ENCODE results near the gene POLQ.

Gene POLQ

GRCh38 chr3:121515313-121515712 is 30.5 kb downstream of the POLQ start:
- no peak for DNase-seq
- ChIA-PET CTCF (interaction anchor here (1.8 kb wide), 1 partner anchor 15 kb away, joined by 6 read pairs; no protein-coding TSS in a partner anchor), POLR2A (no interaction called here)
- 71% methylated on average over 2 of the region's 2 CpGs for WGBS (ENCODE audit: insufficient coverage)
- Histone ChIP-seq H3K36me3 (ENCODE audit: control insufficient read depth in 4 of 4, insufficient read depth in 4 of 4, low read length in 3 of 4) (peaks cover 14 to 55% (median 32%) of the 10 kb centered on the region in 4 experiments), H3K27me3 (replicated peaks in 2 of 5; ENCODE audit: control insufficient read depth in 4 of 5, insufficient read depth in 5 of 5, low read length in 4 of 5) (no peaks in the 10 kb centered on the region), H3K4me3 (ENCODE audit: control insufficient read depth in 1 of 7, extremely low read depth in 1 of 7, insufficient read depth in 4 of 7, low read depth in 2 of 7, low read length in 6 of 7) (no peak overlapping the region), H3K27ac (ENCODE audit: insufficient read depth in 1 of 2, low read depth in 1 of 2, low read length in 2 of 2, poor library complexity in 1 of 2, severe bottlenecking in 2 of 2) (no peak overlapping the region), H3K4me1 (ENCODE audit: control extremely low read depth in 1 of 4, control insufficient read depth in 4 of 4, insufficient read depth in 4 of 4, low read length in 3 of 4) (no peaks in the 10 kb centered on the region), H3K9me3 (ENCODE audit: control extremely low read depth in 1 of 5, control insufficient read depth in 4 of 5, insufficient read depth in 2 of 5, low read depth in 1 of 5, low read length in 4 of 5) (peaks cover 0 to 11% (median 6%) of the 10 kb centered on the region in 5 experiments)

GRCh38 chr3:121514496-121514895 is 31.3 kb downstream of the POLQ start:
- DNase-seq: no peak
- Histone ChIP-seq H3K4me3 (ENCODE audit: control insufficient read depth in 1 of 7, extremely low read depth in 1 of 7, insufficient read depth in 4 of 7, low read depth in 2 of 7, low read length in 6 of 7) (no peak overlapping the region), H3K36me3 (ENCODE audit: control insufficient read depth in 4 of 4, insufficient read depth in 4 of 4, low read length in 3 of 4) (peaks cover 13 to 54% (median 31%) of the 10 kb centered on the region in 4 experiments), H3K27ac (ENCODE audit: insufficient read depth in 1 of 2, low read depth in 1 of 2, low read length in 2 of 2, poor library complexity in 1 of 2, severe bottlenecking in 2 of 2) (no peak overlapping the region), H3K9me3 (ENCODE audit: control extremely low read depth in 1 of 5, control insufficient read depth in 4 of 5, insufficient read depth in 2 of 5, low read depth in 1 of 5, low read length in 4 of 5) (peaks cover 0 to 11% (median 6%) of the 10 kb centered on the region in 5 experiments), H3K27me3 (replicated peaks in 2 of 5; ENCODE audit: control insufficient read depth in 4 of 5, insufficient read depth in 5 of 5, low read length in 4 of 5) (no peaks in the 10 kb centered on the region), H3K4me1 (ENCODE audit: control extremely low read depth in 1 of 4, control insufficient read depth in 4 of 4, insufficient read depth in 4 of 4, low read length in 3 of 4) (no peaks in the 10 kb centered on the region)
- ChIA-PET POLR2A (no interaction called here), CTCF (interaction anchor here (1.8 kb wide), 1 partner anchor 15 kb away, joined by 6 read pairs; no protein-coding TSS in a partner anchor)
- 94% methylated on average over 3 of the region's 3 CpGs for WGBS (ENCODE audit: insufficient coverage)

GRCh38 chr3:121508389-121508788 is 37.4 kb downstream of the POLQ start:
- H3K4me1 ChIP-seq (ENCODE audit: control extremely low read depth in 1 of 4, control insufficient read depth in 4 of 4, insufficient read depth in 4 of 4, low read length in 3 of 4): no peaks in the 10 kb centered on the region
- ChIA-PET CTCF (no interaction called here), POLR2A (no interaction called here)
- 100% methylated on average over 2 of the region's 4 CpGs for WGBS (ENCODE audit: insufficient coverage)
- no peak overlapping the region for H3K27ac ChIP-seq (ENCODE audit: insufficient read depth in 1 of 2, low read depth in 1 of 2, low read length in 2 of 2, poor library complexity in 1 of 2, severe bottlenecking in 2 of 2)
- no peak for DNase-seq
- H3K27me3 ChIP-seq (replicated peaks in 2 of 5; ENCODE audit: control insufficient read depth in 4 of 5, insufficient read depth in 5 of 5, low read length in 4 of 5): no peaks in the 10 kb centered on the region
- H3K4me3 ChIP-seq (ENCODE audit: control insufficient read depth in 1 of 7, extremely low read depth in 1 of 7, insufficient read depth in 4 of 7, low read depth in 2 of 7, low read length in 6 of 7): no peak overlapping the region
- H3K36me3 ChIP-seq (ENCODE audit: control insufficient read depth in 4 of 4, insufficient read depth in 4 of 4, low read length in 3 of 4): peaks cover 10 to 36% (median 14%) of the 10 kb centered on the region in 4 experiments
- peaks cover 0 to 3% (median 0%) of the 10 kb centered on the region in 5 experiments for H3K9me3 ChIP-seq (ENCODE audit: control extremely low read depth in 1 of 5, control insufficient read depth in 4 of 5, insufficient read depth in 2 of 5, low read depth in 1 of 5, low read length in 4 of 5)

- no peaks in the 10 kb centered on the region for H3K4me1 ChIP-seq (ENCODE audit: control extremely low read depth in 1 of 4, control insufficient read depth in 4 of 4, insufficient read depth in 4 of 4, low read length in 3 of 4)
- CTCF ChIA-PET: no interaction called here
- DNase-seq: no peak
- H3K9me3 ChIP-seq (ENCODE audit: control extremely low read depth in 1 of 5, control insufficient read depth in 4 of 5, insufficient read depth in 2 of 5, low read depth in 1 of 5, low read length in 4 of 5): no peaks in the 10 kb centered on the region
- POLR2A ChIA-PET: no interaction called here
- no peaks in the 10 kb centered on the region for H3K27me3 ChIP-seq (replicated peaks in 2 of 5; ENCODE audit: control insufficient read depth in 4 of 5, insufficient read depth in 5 of 5, low read length in 4 of 5)
- H3K27ac ChIP-seq (ENCODE audit: insufficient read depth in 1 of 2, low read depth in 1 of 2, low read length in 2 of 2, poor library complexity in 1 of 2, severe bottlenecking in 2 of 2): no peak overlapping the region
- H3K36me3 ChIP-seq (ENCODE audit: control insufficient read depth in 4 of 4, insufficient read depth in 4 of 4, low read length in 3 of 4): peaks cover 9 to 37% (median 12%) of the 10 kb centered on the region in 4 experiments
- H3K4me3 ChIP-seq (ENCODE audit: control insufficient read depth in 1 of 7, extremely low read depth in 1 of 7, insufficient read depth in 4 of 7, low read depth in 2 of 7, low read length in 6 of 7): no peak overlapping the region
Observed at GRCh38 chr3:121505256-121505655, 40.5 kb downstream of the POLQ start.

- Histone ChIP-seq H3K36me3 (ENCODE audit: control insufficient read depth in 4 of 4, insufficient read depth in 4 of 4, low read length in 3 of 4) (peaks cover 8 to 32% (median 11%) of the 10 kb centered on the region in 4 experiments), H3K9me3 (ENCODE audit: control extremely low read depth in 1 of 5, control insufficient read depth in 4 of 5, insufficient read depth in 2 of 5, low read depth in 1 of 5, low read length in 4 of 5) (no peaks in the 10 kb centered on the region), H3K4me3 (ENCODE audit: control insufficient read depth in 1 of 7, extremely low read depth in 1 of 7, insufficient read depth in 4 of 7, low read depth in 2 of 7, low read length in 6 of 7) (no peak overlapping the region), H3K4me1 (ENCODE audit: control extremely low read depth in 1 of 4, control insufficient read depth in 4 of 4, insufficient read depth in 4 of 4, low read length in 3 of 4) (no peaks in the 10 kb centered on the region), H3K27me3 (replicated peaks in 2 of 5; ENCODE audit: control insufficient read depth in 4 of 5, insufficient read depth in 5 of 5, low read length in 4 of 5) (no peaks in the 10 kb centered on the region), H3K27ac (ENCODE audit: insufficient read depth in 1 of 2, low read depth in 1 of 2, low read length in 2 of 2, poor library complexity in 1 of 2, severe bottlenecking in 2 of 2) (no peak overlapping the region)
- ChIA-PET CTCF (no interaction called here), POLR2A (no interaction called here)
- DNase-seq: no peak
- WGBS (ENCODE audit: insufficient coverage): 100% methylated on average over 1 of the region's 2 CpGs
Observed at GRCh38 chr3:121504618-121505017, 41.2 kb downstream of the POLQ start.

- Histone ChIP-seq H3K27ac (ENCODE audit: insufficient read depth in 1 of 2, low read depth in 1 of 2, low read length in 2 of 2, poor library complexity in 1 of 2, severe bottlenecking in 2 of 2) (no peak overlapping the region), H3K4me1 (ENCODE audit: control extremely low read depth in 1 of 4, control insufficient read depth in 4 of 4, insufficient read depth in 4 of 4, low read length in 3 of 4) (no peaks in the 10 kb centered on the region), H3K36me3 (ENCODE audit: control insufficient read depth in 4 of 4, insufficient read depth in 4 of 4, low read length in 3 of 4) (peaks cover 2 to 31% (median 4%) of the 10 kb centered on the region in 4 experiments), H3K9me3 (ENCODE audit: control extremely low read depth in 1 of 5, control insufficient read depth in 4 of 5, insufficient read depth in 2 of 5, low read depth in 1 of 5, low read length in 4 of 5) (no peaks in the 10 kb centered on the region), H3K4me3 (ENCODE audit: control insufficient read depth in 1 of 7, extremely low read depth in 1 of 7, insufficient read depth in 4 of 7, low read depth in 2 of 7, low read length in 6 of 7) (no peak overlapping the region), H3K27me3 (replicated peaks in 2 of 5; ENCODE audit: control insufficient read depth in 4 of 5, insufficient read depth in 5 of 5, low read length in 4 of 5) (no peaks in the 10 kb centered on the region)
- ChIA-PET CTCF (no interaction called here), POLR2A (no interaction called here)
- 100% methylated on average over 2 of the region's 4 CpGs for WGBS (ENCODE audit: insufficient coverage)
- DNase-seq: no peak
Observed at GRCh38 chr3:121496786-121497185, 49.0 kb downstream of the POLQ start.

- no peak for DNase-seq
- Histone ChIP-seq H3K9me3 (ENCODE audit: control extremely low read depth in 1 of 5, control insufficient read depth in 4 of 5, insufficient read depth in 2 of 5, low read depth in 1 of 5, low read length in 4 of 5) (no peaks in the 10 kb centered on the region), H3K27me3 (replicated peaks in 2 of 5; ENCODE audit: control insufficient read depth in 4 of 5, insufficient read depth in 5 of 5, low read length in 4 of 5) (no peaks in the 10 kb centered on the region), H3K27ac (ENCODE audit: insufficient read depth in 1 of 2, low read depth in 1 of 2, low read length in 2 of 2, poor library complexity in 1 of 2, severe bottlenecking in 2 of 2) (no peak overlapping the region), H3K36me3 (ENCODE audit: control insufficient read depth in 4 of 4, insufficient read depth in 4 of 4, low read length in 3 of 4) (peaks cover 7 to 54% (median 15%) of the 10 kb centered on the region in 4 experiments), H3K4me1 (ENCODE audit: control extremely low read depth in 1 of 4, control insufficient read depth in 4 of 4, insufficient read depth in 4 of 4, low read length in 3 of 4) (no peaks in the 10 kb centered on the region), H3K4me3 (ENCODE audit: control insufficient read depth in 1 of 7, extremely low read depth in 1 of 7, insufficient read depth in 4 of 7, low read depth in 2 of 7, low read length in 6 of 7) (no peak overlapping the region)
- ChIA-PET CTCF (no interaction called here), POLR2A (no interaction called here)
- 100% methylated on average over 3 of the region's 5 CpGs for WGBS (ENCODE audit: insufficient coverage)
Observed at GRCh38 chr3:121493431-121493830, 52.4 kb downstream of the POLQ start.
